Stomach (tissue), 9 donors: ENCODE measurements around the gene ZNF213. TPM values are rescaled to one million over a fixed set of nuclear protein-coding genes. Genes with fewer than 3 reads are reported as not detected.
"Not testable (repeated sequence)": the region's sequence is repeated elsewhere in the genome, so short reads cannot be mapped to it uniquely, and the experiment has no call there.

ENCODE experiments used
- DNase-seq, 2 donors: peaks; one replicate each; pipeline versions ENCODE4 v3.0.0 to v3.0.0-alpha.2; 2013 to 2019
- H3K27ac ChIP-seq, 5 donors: fragments of 200-600 bp in 4 of 5; sonication (generic) in 4 of 5; one replicate each; pipeline ENCODE4 v1.5.1; 2013 to 2019; ENCODE audit warnings: mild to moderate bottlenecking in 1 of 5, moderate library complexity in 1 of 5
- H3K27me3 ChIP-seq, 3 donors: fragments of 200-600 bp; sonication (generic); one replicate each; pipeline ENCODE4 v1.5.1; 2017 to 2019; ENCODE audit warnings: mixed run types in 1 of 3
- H3K36me3 ChIP-seq, 4 donors: fragments of 200-600 bp; sonication (generic); 1 replicate in 3 of 4; 2 replicates in 1 of 4; pipeline ENCODE4 v1.5.1; 2016 to 2019
- H3K4me1 ChIP-seq, 4 donors: fragments of 200-600 bp; sonication (generic); one replicate each; pipeline ENCODE4 v1.5.1; 2016 to 2019
- H3K4me3 ChIP-seq, 4 donors: fragments of 200-600 bp; sonication (generic) in 3 of 4; one replicate each; pipeline ENCODE4 v1.5.1; 2016 to 2019; ENCODE audit warnings: mild to moderate bottlenecking in 1 of 4
- H3K9me3 ChIP-seq, 4 donors: fragments of 200-600 bp; sonication (generic); one replicate each; pipeline ENCODE4 v1.5.1; 2016 to 2019
- EP300 ChIP-seq: sonication (generic); formaldehyde crosslinking; IDR thresholded peaks from one replicate; pipeline ENCODE4 v1.6.1; 2017; ENCODE audit warnings: antibody characterized with exemption
- POLR2A ChIP-seq, 4 donors: fragments of 450-650 bp; IDR thresholded peaks; one replicate each; pipeline ENCODE4 v1.6.1; 2016; ENCODE audit warnings: antibody characterized with exemption in 4 of 4, control low read depth in 2 of 4, mild to moderate bottlenecking in 1 of 4, moderate library complexity in 1 of 4
- POLR2AphosphoS5 ChIP-seq, 3 donors: sonication (generic); formaldehyde crosslinking; IDR thresholded peaks; one replicate each; pipeline ENCODE4 v1.6.1; 2016; ENCODE audit warnings: antibody characterized with exemption in 3 of 3
- WGBS, 5 donors: extraction: QIAGEN DNeasy Blood & Tissue Kit in 3 of 5; methylation state at CpG; one replicate each; pipeline versions ENCODE4 v1.1.5 to v1.1.7; 2013 to 2018; 5-methylcytosine and 5-hydroxymethylcytosine counted together
- intact Hi-C: fragments of 100-400 bp; cut with DNase I; formaldehyde crosslinking; loops from one replicate; pipeline ENCODE4 v1.15.1; 2023; ENCODE audit warnings: low total_unique reads
- polyA plus RNA-seq, 3 donors: library from polyadenylated mRNA; stranded (reverse); fragments of 200-250 nt; gene quantifications; one replicate each; pipeline ENCODE4 v1.2.3, GENCODE V29; 2013
- total RNA-seq, 5 donors: library from RNA; depleted of rRNA; stranded (reverse); fragments of >200 nt; gene quantifications; one replicate each; pipeline versions ENCODE4 v1.1.0 to v1.2.3, GENCODE V29; 2014 to 2016
- TF ChIP-seq, protein P1 (sequence below), 7 experiments: fragments of 450-650 bp in 4 of 7; fragments of 200-600 bp in 3 of 7; sonication (generic) in 3 of 7; IDR thresholded peaks; one replicate each; pipeline ENCODE4 v1.5.1; 2016 to 2019; ENCODE audit warnings: antibody characterized with exemption in 7 of 7, control low read depth in 2 of 7, mild to moderate bottlenecking in 1 of 7
- donor health status: healthy with polysubstance abuse.
- donor health status: Bipolar disorder and iron deficiency.
- donor health status: healthy.

Gene ZNF213
- total and polyA plus RNA-seq, 8 donors = 1.3 to 87.8 (median 6.5) TPM

DNA sequence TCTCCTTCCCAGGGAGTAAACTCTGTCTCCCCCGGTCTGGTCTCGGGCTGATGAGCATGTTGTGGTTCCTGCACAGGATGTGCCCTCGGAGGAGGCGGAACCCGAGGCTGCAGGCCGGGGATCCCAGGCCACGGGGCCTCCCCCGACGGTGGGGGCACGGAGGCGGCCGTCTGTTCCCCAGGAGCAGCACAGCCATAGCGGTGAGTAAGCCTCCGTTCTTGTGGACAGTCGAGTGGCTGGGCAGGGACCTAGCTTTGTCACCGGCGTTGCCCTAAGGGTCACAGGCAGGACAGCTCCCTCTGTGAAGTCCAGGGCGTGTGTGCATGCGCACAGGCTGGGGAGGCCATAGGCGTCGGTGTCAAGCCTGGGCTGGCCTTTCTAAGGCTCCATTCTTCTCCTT is 3.5 kb downstream of the ZNF213 start:
- H3K27ac ChIP-seq = no peak overlapping the region
- H3K9me3 ChIP-seq = no peaks in the 10 kb centered on the region
- no peak for DNase-seq
- TF ChIP-seq POLR2A (IDR thresholded peaks at IDR 0.05) = no peak
- TF ChIP-seq EP300 = no peak
- TF ChIP-seq, protein P1, sequence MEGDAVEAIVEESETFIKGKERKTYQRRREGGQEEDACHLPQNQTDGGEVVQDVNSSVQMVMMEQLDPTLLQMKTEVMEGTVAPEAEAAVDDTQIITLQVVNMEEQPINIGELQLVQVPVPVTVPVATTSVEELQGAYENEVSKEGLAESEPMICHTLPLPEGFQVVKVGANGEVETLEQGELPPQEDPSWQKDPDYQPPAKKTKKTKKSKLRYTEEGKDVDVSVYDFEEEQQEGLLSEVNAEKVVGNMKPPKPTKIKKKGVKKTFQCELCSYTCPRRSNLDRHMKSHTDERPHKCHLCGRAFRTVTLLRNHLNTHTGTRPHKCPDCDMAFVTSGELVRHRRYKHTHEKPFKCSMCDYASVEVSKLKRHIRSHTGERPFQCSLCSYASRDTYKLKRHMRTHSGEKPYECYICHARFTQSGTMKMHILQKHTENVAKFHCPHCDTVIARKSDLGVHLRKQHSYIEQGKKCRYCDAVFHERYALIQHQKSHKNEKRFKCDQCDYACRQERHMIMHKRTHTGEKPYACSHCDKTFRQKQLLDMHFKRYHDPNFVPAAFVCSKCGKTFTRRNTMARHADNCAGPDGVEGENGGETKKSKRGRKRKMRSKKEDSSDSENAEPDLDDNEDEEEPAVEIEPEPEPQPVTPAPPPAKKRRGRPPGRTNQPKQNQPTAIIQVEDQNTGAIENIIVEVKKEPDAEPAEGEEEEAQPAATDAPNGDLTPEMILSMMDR (IDR thresholded peaks at IDR 0.05) = no peak
- no peak for TF ChIP-seq POLR2AphosphoS5 (IDR thresholded peaks at IDR 0.05)
- no peak overlapping the region for H3K4me3 ChIP-seq
- WGBS, 5 donors = 91 to 93% (median 91%) methylated on average over 15 to 21 of the region's 21 CpGs
- no peaks in the 10 kb centered on the region for H3K27me3 ChIP-seq
- peaks cover 24 to 62% (median 60%) of the 10 kb centered on the region in 4 donors for H3K36me3 ChIP-seq
- H3K4me1 ChIP-seq = peaks cover 16 to 26% (median 20%) of the 10 kb centered on the region in 4 donors
- intact Hi-C loops = no loop called here

DNA sequence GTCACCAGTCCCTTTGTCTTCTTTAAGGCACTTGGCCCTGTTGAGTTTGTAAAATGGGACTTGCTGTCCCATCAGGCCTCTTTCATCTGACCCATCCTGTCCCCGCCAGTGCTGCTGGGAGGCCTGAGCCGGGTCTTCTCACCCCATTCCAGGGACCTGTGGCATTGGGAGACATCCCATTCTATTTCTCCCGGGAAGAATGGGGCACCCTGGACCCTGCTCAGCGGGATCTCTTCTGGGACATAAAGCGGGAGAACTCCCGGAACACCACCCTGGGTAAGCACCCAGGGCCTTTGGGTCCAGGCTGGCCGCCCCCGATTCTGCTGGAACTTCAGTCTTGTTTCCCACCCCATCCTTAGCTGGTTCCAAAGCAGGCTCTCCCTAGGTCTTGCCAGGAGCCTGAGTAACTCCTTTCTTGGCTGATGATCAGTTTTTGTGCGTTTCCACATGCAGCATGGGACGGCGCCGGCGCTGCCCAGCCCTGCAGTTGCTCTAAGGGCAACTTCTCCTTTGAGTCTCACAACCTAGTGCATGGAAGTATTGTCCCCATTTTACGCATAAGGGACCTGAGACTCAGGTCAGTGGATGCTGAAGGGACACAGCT is 4.1 kb downstream of the ZNF213 start:
- WGBS, 5 donors = 89 to 96% (median 92%) methylated on average over 14 of the region's 14 CpGs
- intact Hi-C loops = no loop called here
- H3K4me3 ChIP-seq = no peak overlapping the region
- peaks cover 24 to 62% (median 60%) of the 10 kb centered on the region in 4 donors for H3K36me3 ChIP-seq
- no peaks in the 10 kb centered on the region for H3K9me3 ChIP-seq
- no peak overlapping the region for H3K27ac ChIP-seq
- H3K4me1 ChIP-seq = peaks cover 10 to 21% (median 15%) of the 10 kb centered on the region in 4 donors
- DNase-seq = no peak
- TF ChIP-seq POLR2AphosphoS5 (IDR thresholded peaks at IDR 0.05) (no peak), EP300 (no peak), POLR2A (IDR thresholded peaks at IDR 0.05) (no peak)
- TF ChIP-seq, protein P1 (IDR thresholded peaks at IDR 0.05) = no peak
- no peaks in the 10 kb centered on the region for H3K27me3 ChIP-seq

DNA sequence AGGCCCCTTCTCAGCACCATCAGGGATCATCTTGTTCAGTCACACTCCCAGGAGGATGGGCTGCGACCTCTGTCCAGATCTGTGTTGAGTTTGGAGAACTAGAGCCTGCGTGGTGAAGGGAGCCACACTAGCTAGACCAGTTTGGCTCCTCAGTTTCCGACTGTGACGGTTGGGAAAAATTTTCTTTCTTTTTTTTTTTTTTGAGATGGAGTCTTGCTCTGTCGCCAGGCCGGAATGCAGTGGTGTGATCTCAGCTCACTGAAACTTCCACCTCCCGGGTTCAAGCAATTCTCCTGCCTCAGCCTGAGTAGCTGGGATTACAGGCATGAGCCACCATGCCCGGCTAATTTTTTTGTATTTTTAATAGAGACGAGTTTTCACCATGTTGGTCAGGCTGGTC is 4.7 kb downstream of the ZNF213 start:
- H3K27me3 ChIP-seq, H3K9me3 ChIP-seq, H3K4me3 ChIP-seq, intact Hi-C loops, H3K27ac ChIP-seq, DNase-seq: not testable (repeated sequence)
- 88 to 90% (median 89%) methylated on average over 9 of the region's 9 CpGs for WGBS, 5 donors
- Histone ChIP-seq H3K4me1 (peaks cover 7 to 18% (median 12%) of the 10 kb centered on the region in 4 donors), H3K36me3 (peaks cover 24 to 62% (median 60%) of the 10 kb centered on the region in 4 donors)

DNA sequence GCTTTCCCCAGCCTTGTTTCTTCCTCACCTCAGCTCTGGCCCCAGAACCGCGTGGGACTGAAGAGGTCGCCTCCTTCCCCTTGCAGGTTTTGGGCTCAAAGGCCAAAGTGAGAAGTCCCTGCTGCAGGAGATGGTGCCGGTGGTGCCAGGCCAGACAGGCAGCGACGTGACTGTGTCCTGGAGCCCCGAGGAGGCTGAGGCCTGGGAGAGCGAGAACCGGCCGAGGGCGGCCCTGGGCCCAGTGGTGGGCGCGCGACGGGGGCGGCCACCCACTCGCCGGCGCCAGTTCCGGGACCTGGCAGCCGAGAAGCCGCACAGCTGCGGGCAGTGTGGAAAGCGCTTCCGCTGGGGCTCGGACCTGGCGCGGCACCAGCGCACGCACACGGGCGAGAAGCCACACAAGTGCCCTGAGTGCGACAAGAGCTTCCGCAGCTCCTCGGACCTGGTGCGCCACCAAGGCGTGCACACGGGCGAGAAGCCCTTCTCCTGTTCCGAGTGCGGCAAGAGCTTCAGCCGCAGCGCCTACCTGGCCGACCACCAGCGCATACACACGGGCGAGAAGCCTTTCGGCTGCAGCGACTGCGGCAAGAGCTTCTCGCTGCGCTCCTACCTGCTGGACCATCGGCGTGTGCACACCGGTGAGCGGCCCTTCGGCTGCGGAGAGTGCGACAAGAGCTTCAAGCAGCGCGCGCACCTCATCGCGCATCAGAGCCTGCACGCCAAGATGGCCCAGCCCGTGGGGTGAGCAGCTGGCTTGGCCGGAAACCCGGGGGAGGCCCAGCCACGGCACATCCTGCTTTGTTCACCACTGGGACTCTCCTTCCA is 6.0 kb downstream of the ZNF213 start:
- TF ChIP-seq EP300 (no peak), POLR2A (IDR thresholded peaks at IDR 0.05) (no peak), POLR2AphosphoS5 (IDR thresholded peaks at IDR 0.05) (no peak)
- TF ChIP-seq, protein P1 (IDR thresholded peaks at IDR 0.05) = no peak
- H3K27ac ChIP-seq = no peak overlapping the region
- no peaks in the 10 kb centered on the region for H3K27me3 ChIP-seq
- DNase-seq = no peak
- H3K9me3 ChIP-seq = no peaks in the 10 kb centered on the region
- H3K4me1 ChIP-seq = peaks cover 2 to 14% (median 8%) of the 10 kb centered on the region in 4 donors
- intact Hi-C loops = no loop called here
- H3K4me3 ChIP-seq = no peak overlapping the region
- peaks cover 24 to 62% (median 60%) of the 10 kb centered on the region in 4 donors for H3K36me3 ChIP-seq
- WGBS, 5 donors = 94 to 96% (median 95%) methylated on average over 34 to 69 of the region's 69 CpGs
